GM23338 (cell line): ENCODE measurements around the gene CLPX. TPM values are rescaled to one million over a fixed set of nuclear protein-coding genes. Genes with fewer than 3 reads are reported as not detected.

Experiments used
- ATAC-seq: fragments of 200-7000 bp; cut with Tn5 transposase; 3 replicates; pipeline ENCODE4 v1.9.1; 2020
- DNase-seq: peaks from one replicate; pipeline ENCODE4 v3.0.0-alpha.2; 2015; ENCODE audit warnings: low spot score
- H2AFZ ChIP-seq: fragments of 200-600 bp; sonication (generic); 2 replicates; pipeline ENCODE4 v1.8.0; 2016; ENCODE audit warnings: antibody characterized with exemption, mild to moderate bottlenecking, moderate library complexity
- H3F3A ChIP-seq: fragments of 200-600 bp; sonication (generic); replicated peaks from 2 replicates; pipeline ENCODE4 v1.8.0; 2017; ENCODE audit warnings: antibody characterized with exemption, mixed run types, low read depth
- H3K27ac ChIP-seq: fragments of 200-600 bp; sonication (generic); 2 replicates; pipeline ENCODE4 v1.6.1; 2016; ENCODE audit warnings: low read depth
- H3K27me3 ChIP-seq: fragments of 200-600 bp; sonication (generic); 2 replicates; pipeline ENCODE4 v1.8.0; 2016; ENCODE audit warnings: mild to moderate bottlenecking, mixed run types, moderate library complexity; ENCODE audit not compliant: insufficient read depth
- H3K36me3 ChIP-seq: fragments of 200-600 bp; sonication (generic); 2 replicates; pipeline ENCODE4 v1.8.0; 2016; ENCODE audit warnings: mild to moderate bottlenecking; ENCODE audit not compliant: insufficient read depth
- H3K4me1 ChIP-seq: fragments of 200-600 bp; sonication (generic); 2 replicates; pipeline ENCODE4 v1.8.0; 2016; ENCODE audit warnings: mild to moderate bottlenecking, moderate library complexity; ENCODE audit not compliant: insufficient read depth
- H3K4me2 ChIP-seq: fragments of 200-600 bp; sonication (generic); 2 replicates; pipeline ENCODE4 v1.7.1; 2017; ENCODE audit warnings: mixed run types
- H3K4me3 ChIP-seq: fragments of 200-600 bp; sonication (generic); 2 replicates; pipeline ENCODE4 v1.6.1; 2016; ENCODE audit warnings: mixed run types
- H3K79me2 ChIP-seq: fragments of 200-600 bp; sonication (generic); replicated peaks from 2 replicates; pipeline ENCODE4 v1.8.0; 2017; ENCODE audit warnings: mild to moderate bottlenecking; ENCODE audit not compliant: insufficient read depth
- H3K9me2 ChIP-seq: fragments of 200-600 bp; sonication (generic); 2 replicates; pipeline ENCODE4 v1.8.0; 2017; ENCODE audit not compliant: insufficient read depth
- H4K20me1 ChIP-seq: fragments of 200-600 bp; sonication (generic); replicated peaks from 2 replicates; pipeline ENCODE4 v1.8.0; 2017; ENCODE audit warnings: mild to moderate bottlenecking; ENCODE audit not compliant: insufficient read depth
- H3K27ac Mint-ChIP-seq: 2 replicates; pipeline ENCODE4 v1.8.0; 2020; ENCODE audit warnings: inconsistent platforms, mild to moderate bottlenecking, moderate library complexity, mixed read lengths
- H3K27me3 Mint-ChIP-seq: 3 replicates; pipeline ENCODE4 v1.8.0; 2022; ENCODE audit warnings: low read depth, mild to moderate bottlenecking, moderate library complexity, mixed read lengths, inconsistent platforms; ENCODE audit not compliant: insufficient read depth, poor library complexity
- H3K36me3 Mint-ChIP-seq: 3 replicates; pipeline ENCODE4 v1.8.0; 2021; ENCODE audit warnings: low read depth, mild to moderate bottlenecking, inconsistent platforms, moderate library complexity, mixed read lengths
- H3K4me1 Mint-ChIP-seq: 3 replicates; pipeline ENCODE4 v1.8.0; 2020; ENCODE audit warnings: mild to moderate bottlenecking, inconsistent platforms, mixed read lengths
- H3K4me3 Mint-ChIP-seq: 3 replicates; pipeline ENCODE4 v1.8.0; 2021; ENCODE audit warnings: moderate library complexity, mild to moderate bottlenecking, inconsistent platforms, mixed read lengths
- H3K9me3 Mint-ChIP-seq: 3 replicates; pipeline ENCODE4 v1.8.0; 2020; ENCODE audit warnings: moderate library complexity, mild to moderate bottlenecking, inconsistent platforms, mixed read lengths
- EZH2 ChIP-seq: fragments of 200-600 bp; sonication (generic); IDR thresholded peaks from one replicate; pipeline ENCODE4 v1.8.0; 2017; ENCODE audit warnings: antibody characterized with exemption, mild to moderate bottlenecking, low read depth; ENCODE audit not compliant: unreplicated experiment
- JUNB ChIP-seq: IDR thresholded peaks from one replicate; pipeline ENCODE4 v1.6.1; 2016; ENCODE audit warnings: antibody characterized with exemption; ENCODE audit not compliant: unreplicated experiment
- REST ChIP-seq: IDR thresholded peaks from one replicate; pipeline ENCODE4 v1.6.1; 2018; ENCODE audit warnings: antibody characterized with exemption; ENCODE audit not compliant: unreplicated experiment
- STAT1 ChIP-seq: IDR thresholded peaks from one replicate; pipeline ENCODE4 v1.6.1; 2016; ENCODE audit warnings: antibody characterized with exemption; ENCODE audit not compliant: unreplicated experiment
- ZNF331 ChIP-seq: fragments of 250-450 bp; sonication (Bioruptor Pico); IDR thresholded peaks from 2 replicates; pipeline ENCODE4 v1.5.0; 2020; ENCODE audit warnings: low read depth, mild to moderate bottlenecking, moderate library complexity
- ZNF462 ChIP-seq: fragments of 250-450 bp; sonication (Bioruptor Pico); IDR thresholded peaks from 2 replicates; pipeline ENCODE4 v1.5.0; 2020; ENCODE audit warnings: mild to moderate bottlenecking, moderate library complexity
- polyA plus RNA-seq: library from polyadenylated mRNA; unstranded; fragments of >200 nt; fragmentation: Nextera tagmentation; extraction: Ambion mirVana; gene quantifications from 2 replicates; pipeline ENCODE4 v1.2.1, GENCODE V29; 2016
- total RNA-seq: library from RNA; depleted of rRNA; stranded (reverse); fragments of >200 nt; shearing (Covaris generic); gene quantifications from 2 replicates; pipeline ENCODE4 v1.2.3, GENCODE V29; 2014
- TF ChIP-seq, protein P1 (sequence below), 2 experiments: fragments of 200-600 bp in 1 of 2; sonication (generic) in 1 of 2; conservative IDR thresholded peaks; 2 replicates each; pipeline versions ENCODE4 v1.5.1 to v1.6.1; 2016 to 2017; ENCODE audit warnings: antibody characterized with exemption in 2 of 2, low read depth in 2 of 2, mild to moderate bottlenecking in 2 of 2, moderate library complexity in 1 of 2

Gene CLPX
- total and polyA plus RNA-seq, 2 experiments from 2014 or later = 18.9 to 40.6 TPM

DNA sequence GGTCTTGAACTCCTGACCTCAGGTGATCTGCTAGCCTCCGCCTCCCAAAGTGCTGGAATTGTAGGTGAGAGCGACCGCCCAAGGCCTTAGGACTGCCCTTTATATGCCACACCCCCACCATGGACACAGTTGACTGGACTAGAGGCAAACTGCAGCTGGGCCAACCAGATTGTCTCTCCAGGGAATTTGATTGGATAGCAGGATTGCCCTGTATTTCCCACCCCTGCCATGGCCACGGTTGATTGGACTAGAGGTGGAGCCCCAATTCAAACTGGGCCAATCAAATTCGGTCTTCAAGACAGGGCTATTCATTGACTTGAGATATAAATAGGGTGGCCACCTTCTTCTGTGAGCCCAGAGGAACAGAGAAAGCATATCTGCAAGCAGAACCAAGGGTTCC lies 6.9 kb upstream of the CLPX start (continued):
- TF ChIP-seq STAT1 = no peak

GRCh38 chr15:65189102-65189740 lies 4.1 kb upstream of the CLPX start:
- no peaks in the 10 kb centered on the region for H3K36me3 Mint-ChIP-seq
- H3K27ac Mint-ChIP-seq = no peak overlapping the region
- H3K4me2 ChIP-seq = no peak overlapping the region

More at GRCh38 chr15:65189102-65189740, 4.1 kb upstream of the CLPX start:
- no peaks in the 10 kb centered on the region for H3K9me2 ChIP-seq
- H3K27ac ChIP-seq = no peak overlapping the region
- no peaks in the 10 kb centered on the region for H3K36me3 ChIP-seq
- H3F3A ChIP-seq = no peaks in the 10 kb centered on the region
- ATAC-seq = peak; percentile 21
- no peaks in the 10 kb centered on the region for H3K4me1 ChIP-seq
- peaks cover 4% of the 10 kb centered on the region for H3K79me2 ChIP-seq
- Mint-ChIP-seq H3K4me3 (no peak overlapping the region), H3K27me3 (peaks cover 3% of the 10 kb centered on the region), H3K4me1 (peaks cover 3% of the 10 kb centered on the region; the same call in 1 of the 3 replicates), H3K9me3 (no peaks in the 10 kb centered on the region; the same call in 2 of the 3 replicates)
- no peaks in the 10 kb centered on the region for H4K20me1 ChIP-seq
- TF ChIP-seq REST = no peak
- TF ChIP-seq ZNF331 (CRISPR knock-in tag) = no peak
- no peak for TF ChIP-seq ZNF462 (CRISPR knock-in tag)
- TF ChIP-seq, protein P1, sequence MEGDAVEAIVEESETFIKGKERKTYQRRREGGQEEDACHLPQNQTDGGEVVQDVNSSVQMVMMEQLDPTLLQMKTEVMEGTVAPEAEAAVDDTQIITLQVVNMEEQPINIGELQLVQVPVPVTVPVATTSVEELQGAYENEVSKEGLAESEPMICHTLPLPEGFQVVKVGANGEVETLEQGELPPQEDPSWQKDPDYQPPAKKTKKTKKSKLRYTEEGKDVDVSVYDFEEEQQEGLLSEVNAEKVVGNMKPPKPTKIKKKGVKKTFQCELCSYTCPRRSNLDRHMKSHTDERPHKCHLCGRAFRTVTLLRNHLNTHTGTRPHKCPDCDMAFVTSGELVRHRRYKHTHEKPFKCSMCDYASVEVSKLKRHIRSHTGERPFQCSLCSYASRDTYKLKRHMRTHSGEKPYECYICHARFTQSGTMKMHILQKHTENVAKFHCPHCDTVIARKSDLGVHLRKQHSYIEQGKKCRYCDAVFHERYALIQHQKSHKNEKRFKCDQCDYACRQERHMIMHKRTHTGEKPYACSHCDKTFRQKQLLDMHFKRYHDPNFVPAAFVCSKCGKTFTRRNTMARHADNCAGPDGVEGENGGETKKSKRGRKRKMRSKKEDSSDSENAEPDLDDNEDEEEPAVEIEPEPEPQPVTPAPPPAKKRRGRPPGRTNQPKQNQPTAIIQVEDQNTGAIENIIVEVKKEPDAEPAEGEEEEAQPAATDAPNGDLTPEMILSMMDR (conservative IDR thresholded peaks at IDR 0.05; ENCODE audit: low read depth in 2 of 2) = peak; percentile 87 to 93
- TF ChIP-seq STAT1 = no peak
- no peak for TF ChIP-seq JUNB
- no peak for TF ChIP-seq EZH2
- no peak overlapping the region for H2AFZ ChIP-seq
- H3K27me3 ChIP-seq = no peaks in the 10 kb centered on the region
- DNase-seq = peak; percentile 83
- H3K4me3 ChIP-seq = no peak overlapping the region
